ENCODE results near the gene BLOC1S1.

The BLOC1S1 gene

DNA sequence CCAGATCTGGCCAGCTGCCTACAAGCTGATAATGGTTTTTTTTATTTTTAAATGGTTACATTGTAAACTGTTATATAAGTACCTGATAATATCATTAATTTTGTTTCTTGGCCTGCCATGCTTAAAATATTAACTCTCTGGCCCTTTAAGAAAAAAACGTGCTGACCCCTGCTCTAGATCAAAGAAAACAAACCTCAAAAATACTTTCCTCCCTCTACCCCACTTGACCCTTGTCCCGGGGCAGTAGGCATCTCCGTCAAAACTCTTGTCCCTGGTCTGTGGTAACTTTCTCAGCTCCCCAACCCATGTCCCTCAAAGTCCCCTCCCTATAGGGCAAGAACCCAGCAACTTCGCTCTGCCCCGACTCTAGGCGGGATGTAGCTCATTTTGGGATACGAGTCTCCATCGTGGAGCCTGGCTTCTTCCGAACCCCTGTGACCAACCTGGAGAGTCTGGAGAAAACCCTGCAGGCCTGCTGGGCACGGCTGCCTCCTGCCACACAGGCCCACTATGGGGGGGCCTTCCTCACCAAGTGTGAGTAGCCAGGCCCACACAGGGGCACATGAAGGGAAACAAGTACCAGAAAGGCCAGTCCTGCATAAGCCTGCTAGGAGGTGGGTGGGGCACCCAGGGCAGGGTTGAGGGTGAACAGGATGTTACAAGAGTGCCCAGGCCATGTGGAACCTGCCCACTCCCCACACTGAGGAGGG lies 7.8 kb downstream of the BLOC1S1 start:
- no peak for FAIRE-seq
- no peak for DNase-seq (ENCODE audit: extremely low spot score, insufficient read length, low read depth)

DNA sequence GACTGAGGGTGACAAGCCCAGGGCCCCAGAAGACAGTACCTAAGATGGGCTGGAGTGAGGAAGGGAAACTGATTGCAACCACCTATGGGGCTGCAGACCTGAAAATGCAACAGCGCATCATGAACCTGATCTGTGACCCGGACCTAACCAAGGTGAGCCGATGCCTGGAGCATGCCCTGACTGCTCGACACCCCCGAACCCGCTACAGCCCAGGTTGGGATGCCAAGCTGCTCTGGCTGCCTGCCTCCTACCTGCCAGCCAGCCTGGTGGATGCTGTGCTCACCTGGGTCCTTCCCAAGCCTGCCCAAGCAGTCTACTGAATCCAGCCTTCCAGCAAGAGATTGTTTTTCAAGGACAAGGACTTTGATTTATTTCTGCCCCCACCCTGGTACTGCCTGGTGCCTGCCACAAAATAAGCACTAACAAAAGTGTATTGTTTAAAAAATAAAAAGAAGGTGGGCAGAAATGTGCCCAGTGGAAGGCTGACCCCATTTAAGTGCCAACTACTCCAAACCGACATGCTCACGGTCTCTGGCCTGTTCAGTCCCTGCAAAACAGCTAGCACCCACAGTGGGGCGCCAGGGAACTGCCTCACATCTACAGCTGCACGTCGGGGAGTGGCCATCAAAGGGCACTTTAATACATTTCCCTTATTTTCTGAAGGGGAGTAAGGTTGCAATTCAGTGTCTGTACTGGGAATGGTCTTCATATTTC lies 8.5 kb downstream of the BLOC1S1 start:
- FAIRE-seq, result peak; percentile 47

DNA sequence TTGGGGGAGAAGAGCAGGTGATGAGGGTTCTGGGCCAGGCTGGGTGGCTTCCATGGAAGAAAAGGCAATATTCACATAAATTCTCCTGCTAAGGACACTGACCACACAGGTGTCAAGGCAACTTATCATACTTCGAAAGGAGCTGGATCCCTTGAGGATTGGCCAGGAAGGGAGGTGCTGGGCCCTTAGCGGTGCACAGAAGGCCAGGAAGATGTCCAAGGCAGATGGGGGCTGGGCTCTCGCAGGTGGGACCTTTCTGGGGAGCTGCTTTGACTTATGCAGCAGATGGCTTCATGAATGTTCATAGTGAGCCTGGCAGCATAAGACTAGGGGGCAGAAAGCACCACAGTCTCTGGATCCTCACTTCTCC lies 9.1 kb downstream of the BLOC1S1 start:
- DNase-seq (ENCODE audit: extremely low spot score, insufficient read length, low read depth), result no peak

More for the DNA sequence above, 8.5 kb downstream of the BLOC1S1 start:
- no peak for DNase-seq (ENCODE audit: extremely low spot score, insufficient read length, low read depth)

DNA sequence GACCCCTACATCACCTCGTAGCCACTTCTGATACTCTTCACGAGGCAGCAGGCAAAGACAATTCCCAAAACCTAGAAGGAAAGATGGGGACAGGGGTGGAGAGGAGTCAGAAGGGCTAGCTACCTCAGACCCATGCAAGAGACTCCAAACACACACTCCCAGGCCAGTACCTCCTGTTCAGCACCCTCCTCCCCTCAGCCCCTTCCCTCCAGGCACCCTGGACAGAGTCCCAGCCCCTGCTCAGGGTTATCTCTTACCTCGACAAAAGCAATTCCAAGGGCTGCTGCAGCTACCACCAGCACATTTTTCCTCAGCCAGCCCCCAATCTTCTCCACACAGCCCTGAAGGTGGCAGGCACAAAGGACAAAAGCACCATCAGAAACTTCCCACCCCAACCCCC lies 9.7 kb downstream of the BLOC1S1 start:
- FAIRE-seq (no peak), DNase-seq (ENCODE audit: extremely low spot score, insufficient read length, low read depth) (no peak)

More for the DNA sequence above, 9.1 kb downstream of the BLOC1S1 start:
- no peak for FAIRE-seq

DNA sequence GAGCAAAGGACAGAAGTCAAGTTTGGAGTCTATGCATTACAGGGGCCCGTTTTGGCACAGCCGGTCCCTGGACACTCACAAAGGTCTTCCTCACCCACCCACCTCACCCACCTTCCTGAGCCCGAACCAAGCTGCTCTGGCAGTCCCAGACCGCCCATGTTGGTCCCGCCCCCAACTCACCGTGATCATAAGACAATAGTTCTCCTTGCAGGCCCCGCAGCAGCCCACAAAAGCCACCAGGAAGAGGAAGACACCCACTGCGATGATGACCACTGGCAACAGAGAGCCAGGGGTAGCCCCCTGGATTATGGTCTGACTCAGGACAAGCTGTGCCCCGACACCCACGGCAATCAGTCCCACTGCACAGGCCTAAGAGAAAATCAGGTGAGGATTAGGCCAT lies 11.1 kb downstream of the BLOC1S1 start:
- no peak for DNase-seq (ENCODE audit: extremely low spot score, insufficient read length, low read depth)
- no peak for FAIRE-seq

DNA sequence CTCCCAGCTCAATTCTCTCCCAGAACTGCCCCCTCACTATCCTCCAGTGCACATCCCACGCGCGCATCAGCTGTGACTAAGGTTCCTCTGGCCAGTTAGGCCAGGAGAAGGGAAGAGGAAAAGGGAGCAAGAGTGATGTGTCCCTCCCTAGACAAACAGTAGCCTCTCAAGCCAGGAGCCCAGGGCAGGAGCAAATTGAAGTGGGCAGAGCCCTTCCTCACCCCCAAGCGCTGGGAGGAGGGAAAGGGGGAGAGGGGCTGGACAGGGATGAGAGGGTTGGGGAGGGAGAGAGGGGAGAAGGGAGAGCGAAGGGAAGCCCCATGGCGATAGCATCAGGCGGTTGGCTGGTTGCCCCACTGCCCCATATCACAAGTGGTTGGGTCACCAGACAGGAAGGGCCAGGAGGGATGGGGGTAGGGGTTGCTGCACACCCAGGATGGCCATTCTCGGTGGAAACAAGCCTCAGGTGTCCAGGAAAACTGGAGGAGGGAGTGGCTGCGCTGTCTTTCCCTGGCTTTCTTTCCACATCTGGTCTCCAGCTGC lies 11.9 kb downstream of the BLOC1S1 start:
- FAIRE-seq, result no peak

DNA sequence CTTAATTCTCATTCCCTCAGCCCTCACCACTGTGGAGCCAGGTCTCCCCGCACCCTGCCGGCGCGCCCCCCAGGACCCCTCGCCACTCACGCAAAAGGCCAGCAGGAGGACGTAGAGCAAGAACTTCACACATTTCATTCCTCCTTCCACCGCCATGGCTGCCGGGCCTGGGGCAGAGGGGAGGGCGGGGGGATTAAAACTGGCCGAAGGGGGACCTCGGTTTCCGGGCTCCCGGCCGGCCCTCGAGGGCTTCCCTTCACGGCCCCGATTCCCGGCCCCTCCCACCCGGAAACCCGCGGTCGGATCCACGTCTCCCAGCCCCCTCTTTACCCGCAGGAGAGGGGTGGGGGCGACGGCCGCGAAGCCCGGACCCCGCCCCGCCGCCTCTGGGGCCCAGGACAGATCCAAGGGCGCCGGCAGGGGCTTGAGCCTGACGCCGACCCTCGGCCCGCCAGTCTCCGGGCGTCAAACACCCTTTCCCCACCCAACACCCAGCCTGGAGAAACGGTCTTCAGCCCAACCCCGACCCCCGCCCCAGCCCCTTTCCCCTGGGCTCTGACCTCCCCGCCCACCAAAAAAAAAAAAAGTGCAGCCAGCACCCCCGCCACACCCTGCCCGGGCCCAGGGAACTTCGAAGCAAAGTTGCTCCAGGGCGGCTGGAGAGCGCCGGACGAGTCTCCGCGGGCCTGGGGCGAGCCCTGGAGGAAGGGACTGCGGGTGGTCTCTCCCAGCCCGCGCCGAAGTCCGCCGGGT lies 12.5 kb downstream of the BLOC1S1 start:
- DNase-seq (ENCODE audit: extremely low spot score, insufficient read length, low read depth) (no peak), FAIRE-seq (no peak)

More for the DNA sequence above, 11.9 kb downstream of the BLOC1S1 start:
- no peak for DNase-seq (ENCODE audit: extremely low spot score, insufficient read length, low read depth)

DNA sequence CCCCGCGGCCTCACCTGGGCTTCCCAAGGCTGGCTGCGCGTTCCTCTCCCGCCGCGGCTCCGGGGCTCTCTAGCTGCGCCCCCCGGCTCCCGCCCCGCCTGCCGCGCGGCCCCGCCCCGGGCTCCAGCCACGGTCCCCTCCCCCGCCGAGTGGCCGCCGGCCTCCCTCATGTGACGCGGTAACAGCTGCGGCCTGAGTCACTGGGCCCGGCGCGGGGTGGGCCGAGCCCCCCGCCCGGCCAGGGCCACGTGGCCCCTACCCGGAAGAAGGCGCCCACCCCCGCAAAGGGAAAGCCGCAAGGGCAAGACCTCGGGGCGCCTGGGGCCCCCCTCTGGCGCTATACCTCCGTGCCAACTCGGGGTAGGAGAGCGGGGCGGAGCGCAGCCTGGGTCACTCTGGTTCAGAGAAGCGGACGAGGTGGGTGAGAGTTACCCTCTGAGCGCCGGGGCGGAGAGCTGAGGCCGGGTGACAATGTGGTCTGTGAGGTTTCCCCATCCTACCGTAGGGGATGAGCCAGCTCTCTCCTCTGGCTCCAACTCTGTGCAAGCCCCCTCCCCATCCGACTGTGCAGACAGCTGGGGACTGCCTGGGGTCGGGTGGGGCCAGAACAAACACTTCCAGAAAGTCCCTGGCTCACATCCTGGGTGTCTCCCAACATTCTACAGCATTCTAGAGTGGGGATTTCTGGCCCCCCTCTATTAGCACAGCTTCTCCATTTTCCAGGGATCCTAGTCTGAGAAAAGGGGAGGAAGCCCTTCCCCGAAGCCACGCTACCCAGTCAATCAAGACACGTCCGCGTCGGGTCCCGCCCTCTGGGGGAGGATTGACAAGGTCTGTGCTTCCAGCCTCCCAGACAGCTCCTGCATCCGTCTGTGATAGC lies 13.3 kb downstream of the BLOC1S1 start, which contains the start of gene CD63:
CD63 (minus strand) TSS at position 71 of the 880 bp plus-strand sequence. CDS start 668 bp downstream, outside the sequence.
- DNase-seq (ENCODE audit: extremely low spot score, insufficient read length, low read depth), result peak; percentile 77
- FAIRE-seq, result peak; percentile 79

DNA sequence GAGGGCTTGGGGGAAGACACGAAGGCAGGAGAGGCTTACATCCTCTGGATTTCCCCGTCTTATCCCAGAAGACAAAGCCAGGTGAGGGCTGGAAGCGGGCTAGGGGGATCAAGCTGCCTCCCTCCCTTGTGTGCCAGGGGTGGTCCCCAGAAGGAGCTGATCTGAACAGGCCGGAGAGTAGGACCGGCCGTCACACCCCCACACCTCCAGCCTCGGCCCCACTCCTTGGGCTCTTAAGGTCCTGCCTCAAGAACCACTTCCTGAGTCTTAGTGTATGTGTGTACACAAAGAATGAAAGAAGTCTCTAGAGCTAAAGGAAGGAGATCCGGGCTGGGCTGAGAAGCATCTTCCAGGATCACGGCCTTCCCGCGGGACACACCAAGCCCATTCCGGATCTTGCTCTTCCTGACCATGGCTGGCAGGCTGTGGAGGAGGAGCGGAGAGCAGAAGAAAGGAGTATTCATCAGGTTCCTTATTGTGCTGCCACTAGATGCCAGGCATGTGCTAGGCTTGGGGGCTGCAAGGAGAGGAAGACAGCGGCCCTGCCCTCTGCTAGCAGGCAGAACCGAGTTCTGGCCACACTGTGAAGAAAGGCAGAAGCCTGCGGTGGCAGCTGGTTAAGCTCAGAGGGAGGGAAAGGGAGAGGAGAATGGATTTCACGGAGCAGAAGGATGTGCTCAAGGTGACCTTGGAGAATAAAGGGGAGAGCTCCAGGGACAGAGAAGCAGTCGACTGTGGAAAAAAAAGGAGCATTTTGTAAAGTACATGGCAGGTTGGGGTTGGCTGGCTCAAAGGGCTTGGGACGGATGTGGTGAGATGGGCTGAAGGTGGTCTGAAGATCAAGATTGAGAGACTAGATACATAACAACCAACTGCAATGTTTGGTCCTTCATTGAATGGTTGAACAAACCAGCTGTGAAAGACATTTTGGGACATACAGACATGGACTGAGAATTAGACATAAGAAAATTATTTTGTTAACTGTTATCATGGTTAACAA lies 14.3 kb downstream of the BLOC1S1 start:
- no peak for FAIRE-seq

DNA sequence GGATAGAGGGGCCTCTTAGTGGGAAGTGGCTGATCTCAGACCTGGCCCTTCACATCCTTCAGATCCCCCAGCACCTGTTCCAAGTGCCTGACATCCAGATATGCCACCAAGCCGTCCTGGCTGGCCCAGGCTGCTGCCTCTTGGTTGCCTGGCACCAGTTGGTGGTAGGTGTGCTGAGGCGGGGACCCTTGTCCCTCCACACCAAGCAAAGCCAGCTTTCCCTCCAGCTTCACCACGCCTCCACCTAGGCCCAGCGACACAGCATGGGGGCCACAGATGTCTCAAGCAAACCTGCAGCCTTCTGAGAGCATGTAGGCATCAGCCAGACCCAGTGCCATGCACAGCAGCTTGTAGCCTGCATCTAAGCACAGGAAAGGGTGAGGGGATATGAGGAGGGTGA lies 16.4 kb downstream of the BLOC1S1 start:
- DNase-seq (ENCODE audit: extremely low spot score, insufficient read length, low read depth) (no peak), FAIRE-seq (no peak)

More for the DNA sequence above, 14.3 kb downstream of the BLOC1S1 start:
- DNase-seq (ENCODE audit: extremely low spot score, insufficient read length, low read depth), result no peak

DNA sequence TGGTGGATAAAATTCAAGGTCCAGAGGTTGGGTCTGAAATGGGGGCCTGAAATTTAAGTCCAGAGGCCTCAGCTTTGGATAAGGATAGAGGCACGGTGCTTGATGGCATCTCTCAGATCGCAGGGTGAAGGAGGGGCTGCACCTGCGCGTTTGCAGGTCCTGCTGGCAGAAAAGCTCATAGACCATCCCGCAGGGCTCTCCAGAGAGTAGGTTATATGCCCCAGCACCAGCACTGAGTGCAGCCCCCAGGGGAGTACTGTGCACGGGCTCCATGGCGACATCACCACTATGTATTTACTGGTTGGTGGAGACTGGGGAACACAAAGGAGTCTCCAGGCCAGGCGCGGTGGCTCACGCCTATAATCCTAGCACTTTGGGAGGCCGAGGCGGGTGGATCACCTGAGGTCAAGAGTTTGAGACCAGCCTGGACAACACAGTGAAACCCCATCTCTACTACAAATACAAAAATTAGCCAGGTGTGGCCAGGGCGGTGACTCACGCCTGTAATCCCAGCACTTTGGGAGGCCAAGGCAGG lies 17.2 kb downstream of the BLOC1S1 start:
- FAIRE-seq (no peak), DNase-seq (ENCODE audit: extremely low spot score, insufficient read length, low read depth) (no peak)

DNA sequence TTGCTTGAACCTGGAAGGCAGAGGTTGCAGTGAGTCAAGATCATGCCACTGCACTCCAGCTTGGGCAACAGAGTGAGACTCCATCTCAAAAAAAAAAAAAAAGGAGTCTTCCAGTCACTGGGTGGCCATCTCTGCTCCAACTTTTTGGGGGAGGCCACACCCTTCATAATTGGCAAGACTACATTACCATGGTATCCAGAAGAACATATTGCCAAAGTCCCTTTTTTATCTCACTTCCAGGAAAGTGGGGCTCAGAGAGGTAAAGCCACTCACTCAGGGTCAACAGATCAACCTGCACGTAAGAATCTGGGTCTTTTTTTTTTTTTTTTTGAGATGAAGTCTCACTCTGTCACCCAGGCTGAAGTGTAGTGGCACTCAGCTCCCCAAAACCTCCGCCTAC lies 18.0 kb downstream of the BLOC1S1 start:
- no peak for DNase-seq (ENCODE audit: extremely low spot score, insufficient read length, low read depth)
- FAIRE-seq, result no peak

DNA sequence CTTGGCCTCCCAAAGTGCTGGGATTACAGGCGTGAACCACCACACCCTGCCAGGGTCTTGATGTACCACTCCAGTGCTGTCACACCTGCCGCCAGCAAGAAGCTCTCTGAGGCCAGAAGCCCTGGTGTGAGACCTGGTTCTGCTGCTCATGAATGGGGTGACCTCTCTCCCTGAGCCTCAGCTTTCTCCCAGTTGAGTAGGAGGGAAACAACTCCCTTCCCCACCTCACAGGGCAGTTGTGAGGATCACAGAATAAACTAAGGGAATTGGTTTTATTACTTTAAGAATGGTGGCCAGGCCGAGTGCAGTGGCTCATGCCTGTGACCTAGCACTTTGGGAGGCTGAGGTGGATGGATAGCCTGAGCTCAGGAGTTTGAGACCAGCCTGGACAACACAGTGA lies 18.7 kb downstream of the BLOC1S1 start:
- FAIRE-seq, result no peak
- no peak for DNase-seq (ENCODE audit: extremely low spot score, insufficient read length, low read depth)

DNA sequence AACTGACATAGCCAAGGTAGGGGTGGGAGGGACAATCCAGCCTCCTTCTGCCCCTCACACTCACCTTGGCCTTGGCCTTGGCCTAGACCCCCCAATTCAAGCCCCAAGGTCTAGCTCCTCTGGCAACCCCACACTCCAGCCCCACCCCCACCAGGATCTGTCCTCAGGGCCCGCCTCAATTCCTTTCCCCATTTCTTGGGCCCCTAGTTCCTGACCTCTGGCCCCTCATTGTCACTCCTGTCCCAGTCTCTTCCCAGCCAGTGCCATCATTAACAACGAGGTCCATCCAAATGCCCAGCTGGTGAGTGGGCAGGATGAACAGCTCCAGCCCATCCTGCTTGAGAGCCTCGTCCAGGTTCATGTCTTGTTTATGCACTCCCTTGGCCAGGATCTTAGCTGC lies 20.2 kb downstream of the BLOC1S1 start:
- DNase-seq (ENCODE audit: extremely low spot score, insufficient read length, low read depth) (no peak), FAIRE-seq (no peak)

DNA sequence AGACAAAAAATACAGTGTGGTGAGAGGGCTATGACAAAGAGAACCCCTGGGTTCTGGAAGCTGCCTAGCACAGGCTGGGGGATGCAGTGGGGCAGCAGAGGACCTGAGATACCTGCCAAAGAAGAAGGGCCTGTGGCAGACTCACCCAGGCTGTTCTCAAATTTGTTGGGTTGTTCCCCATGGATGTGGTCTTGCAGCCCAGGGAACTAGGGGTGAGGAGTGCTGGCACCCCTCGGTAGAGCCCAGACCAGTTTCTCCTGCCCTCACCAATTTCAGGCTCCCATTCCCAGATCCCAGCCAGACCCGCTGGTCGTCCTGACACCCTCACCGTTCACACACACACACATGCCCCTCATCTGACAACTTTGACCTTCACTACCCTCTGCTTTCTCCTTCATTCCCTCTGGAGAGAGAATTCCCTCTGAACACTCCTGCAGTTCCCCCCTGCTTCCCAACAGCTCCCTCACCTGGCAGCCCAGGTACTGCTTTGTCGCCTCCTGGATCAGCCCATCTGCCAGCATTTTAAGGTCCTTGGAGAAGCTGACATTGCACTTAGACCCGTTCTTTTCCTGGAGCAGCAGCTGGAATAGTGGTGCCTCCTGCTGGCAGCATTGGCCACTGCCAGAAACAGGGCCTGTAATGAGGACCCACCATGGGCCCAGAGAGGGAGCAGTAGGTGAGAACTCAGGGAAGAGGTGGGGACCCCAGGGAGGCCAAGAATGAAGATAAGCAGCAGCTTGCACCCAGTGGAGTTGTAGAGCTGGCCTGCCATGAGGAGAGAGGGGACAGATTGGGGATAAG lies 21.1 kb downstream of the BLOC1S1 start:
- FAIRE-seq (peak; percentile 81), DNase-seq (ENCODE audit: extremely low spot score, insufficient read length, low read depth) (no peak)

DNA sequence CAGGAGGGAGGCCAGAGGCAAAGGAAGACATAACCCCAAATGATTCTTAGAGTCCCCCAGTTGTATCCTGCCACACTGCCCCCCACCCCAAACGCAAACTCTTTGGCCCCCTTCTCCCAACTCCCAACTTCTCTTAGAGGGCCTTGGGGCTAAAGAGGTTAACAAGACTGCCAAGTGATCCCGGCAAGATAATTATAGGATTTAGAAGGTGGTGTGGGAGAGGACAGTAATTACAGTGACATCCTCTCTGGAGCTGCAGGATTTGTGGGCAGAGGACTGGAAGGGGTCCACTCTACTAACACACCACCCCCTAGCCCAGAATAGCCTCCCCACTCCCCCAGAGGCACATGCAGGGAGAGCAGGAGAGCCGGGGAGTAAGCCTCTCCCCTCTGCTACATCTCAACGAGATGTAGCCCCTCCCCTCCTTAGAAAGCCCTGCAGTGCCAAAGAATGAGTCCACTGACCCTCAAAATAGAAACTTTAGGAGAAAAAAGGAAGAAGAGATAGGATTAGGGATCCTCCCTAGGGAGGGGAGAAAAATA lies 21.8 kb downstream of the BLOC1S1 start:
- no peak for FAIRE-seq
- no peak for DNase-seq (ENCODE audit: extremely low spot score, insufficient read length, low read depth)
